SKM-1 (cell line): ENCODE results near the gene TRIM14.

ENCODE experiments used
- DNase-seq: peaks from one replicate; lab custom pipeline; 2025; ENCODE audit not compliant: unreplicated experiment; lab: John Stamatoyannopoulos, UW

TRIM14 gene

GRCh38 chr9:98118640-98119601 is at the start of gene TRIM14:
TSS of gene TRIM14 (minus strand) at chr9:98119222. CDS start at chr9:98119188, 34 bp downstream.
- DNase-seq: no peak

- DNase-seq: no peak
These were observed 49.2 kb upstream of the TRIM14 start for GRCh38 chr9:98168153-98168780.

GRCh38 chr9:98164912-98165311 is 45.9 kb upstream of the TRIM14 start:
- no peak for DNase-seq

- no peak for DNase-seq
These were observed 43.6 kb upstream of the TRIM14 start for GRCh38 chr9:98162613-98163012.

- DNase-seq: no peak
These were observed 42.8 kb upstream of the TRIM14 start for GRCh38 chr9:98161851-98162250.

GRCh38 chr9:98159790-98160189 is 40.8 kb upstream of the TRIM14 start:
- DNase-seq: no peak

GRCh38 chr9:98159301-98159700 is 40.3 kb upstream of the TRIM14 start:
- DNase-seq: no peak

- DNase-seq: no peak
These were observed 39.2 kb upstream of the TRIM14 start for GRCh38 chr9:98158071-98158831.

- DNase-seq: no peak
These were observed 38.4 kb upstream of the TRIM14 start for GRCh38 chr9:98157372-98157771.

GRCh38 chr9:98154678-98155077 is 35.7 kb upstream of the TRIM14 start:
- DNase-seq: no peak

- DNase-seq: no peak
These were observed 33.5 kb upstream of the TRIM14 start for GRCh38 chr9:98152526-98152925.

GRCh38 chr9:98150721-98151120 is 31.7 kb upstream of the TRIM14 start:
- no peak for DNase-seq

GRCh38 chr9:98150164-98150563 is 31.1 kb upstream of the TRIM14 start:
- no peak for DNase-seq

- no peak for DNase-seq
These were observed 30.4 kb upstream of the TRIM14 start for GRCh38 chr9:98149422-98149821.

- DNase-seq: no peak
These were observed 29.5 kb upstream of the TRIM14 start for GRCh38 chr9:98148486-98148885.

- no peak for DNase-seq
These were observed 28.6 kb upstream of the TRIM14 start for GRCh38 chr9:98147582-98147981.

- DNase-seq: peak; percentile 30
These were observed 27.3 kb upstream of the TRIM14 start for GRCh38 chr9:98146101-98146991.

- no peak for DNase-seq
These were observed 25.6 kb upstream of the TRIM14 start for GRCh38 chr9:98144631-98145030.

- no peak for DNase-seq
These were observed 25.1 kb upstream of the TRIM14 start for GRCh38 chr9:98144076-98144475.

- DNase-seq: no peak
These were observed 24.0 kb upstream of the TRIM14 start for GRCh38 chr9:98142925-98143481.
